Natural killer cell (primary cell): ENCODE results near the gene SPAG16. TPM values are rescaled to one million over a fixed set of nuclear protein-coding genes. Genes with fewer than 3 reads are reported as not detected.

ENCODE experiments used
- ATAC-seq, 3 donors: fragments of 150-1000 bp in 2 of 3; fragments of 200-7000 bp in 1 of 3; cut with Tn5 transposase; 1 replicate in 1 of 3; 2 replicates in 2 of 3; pipeline ENCODE4 v1.10.0; 2021; ENCODE audit warnings: mild to moderate bottlenecking in 2 of 3, moderate library complexity in 2 of 3
- DNase-seq, 2 donors: peaks; one replicate each; pipeline versions ENCODE4 v3.0.0 to v3.0.0-alpha.2; 2013 to 2021; ENCODE audit warnings: mixed read lengths in 1 of 2
- H3K27ac ChIP-seq: one replicate; pipeline ENCODE4 v1.5.1; 2013; ENCODE audit warnings: mild to moderate bottlenecking, low read length
- H3K27me3 ChIP-seq: one replicate; pipeline ENCODE4 v1.6.1; 2013; ENCODE audit warnings: low read length; ENCODE audit not compliant: control insufficient read depth, insufficient read depth
- H3K36me3 ChIP-seq: one replicate; pipeline ENCODE4 v1.6.1; 2013; ENCODE audit warnings: low read length; ENCODE audit not compliant: control insufficient read depth, insufficient read depth
- H3K4me1 ChIP-seq: one replicate; pipeline ENCODE4 v1.6.1; 2013; ENCODE audit warnings: low read length; ENCODE audit not compliant: control insufficient read depth, insufficient read depth
- H3K4me3 ChIP-seq: one replicate; pipeline ENCODE4 v1.5.1; 2013; ENCODE audit warnings: low read length
- H3K9me3 ChIP-seq: one replicate; pipeline ENCODE4 v1.6.1; 2013; ENCODE audit warnings: low read length; ENCODE audit not compliant: control insufficient read depth, insufficient read depth
- H3K27ac Mint-ChIP-seq, 2 donors: one replicate each; pipeline ENCODE4 v1.8.0; 2022; ENCODE audit warnings: mild to moderate bottlenecking in 2 of 2, mixed read lengths in 2 of 2, moderate library complexity in 1 of 2
- H3K27me3 Mint-ChIP-seq, 2 donors: one replicate each; pipeline ENCODE4 v1.8.0; 2022; ENCODE audit warnings: low read depth in 2 of 2, mixed read lengths in 2 of 2
- H3K36me3 Mint-ChIP-seq: one replicate; pipeline ENCODE4 v1.8.0; 2022; ENCODE audit warnings: mixed read lengths
- H3K4me1 Mint-ChIP-seq, 2 donors: one replicate each; pipeline ENCODE4 v1.8.0; 2022; ENCODE audit warnings: mixed read lengths in 2 of 2
- H3K4me3 Mint-ChIP-seq: one replicate; pipeline ENCODE4 v1.8.0; 2022; ENCODE audit warnings: mild to moderate bottlenecking, moderate library complexity, mixed read lengths
- H3K9me3 Mint-ChIP-seq, 2 donors: one replicate each; pipeline ENCODE4 v1.8.0; 2022; ENCODE audit warnings: mixed read lengths in 2 of 2
- whole genome bisulfite sequencing: methylation state at CpG from one replicate; pipeline ENCODE4 v1.1.7; 2013; ENCODE audit warnings: missing lambda C conversion rate; ENCODE audit not compliant: insufficient coverage; 5-methylcytosine and 5-hydroxymethylcytosine counted together
- intact Hi-C: fragments of 100-400 bp; cut with micrococcal nuclease; formaldehyde crosslinking; loops from one replicate; pipeline ENCODE4 v1.14.2; 2022
- total RNA-seq, 4 donors: library from RNA; stranded (reverse); fragments of 120-200 nt in 1 of 4; gene quantifications; one replicate each; pipeline versions ENCODE4 v1.2.3 to v1.2.4, GENCODE V29; 2013 to 2022
- TF ChIP-seq, protein P1 (sequence below): fragments of 200-600 bp; IDR thresholded peaks from one replicate; pipeline ENCODE4 v1.8.0; 2022; ENCODE audit warnings: antibody characterized with exemption

The SPAG16 gene
- total RNA-seq, 3 donors from 2014 or later (not counting 1 experiment from before 2014, with no cell fraction given), result 3.5 to 5.8 (median 4.0) TPM

DNA sequence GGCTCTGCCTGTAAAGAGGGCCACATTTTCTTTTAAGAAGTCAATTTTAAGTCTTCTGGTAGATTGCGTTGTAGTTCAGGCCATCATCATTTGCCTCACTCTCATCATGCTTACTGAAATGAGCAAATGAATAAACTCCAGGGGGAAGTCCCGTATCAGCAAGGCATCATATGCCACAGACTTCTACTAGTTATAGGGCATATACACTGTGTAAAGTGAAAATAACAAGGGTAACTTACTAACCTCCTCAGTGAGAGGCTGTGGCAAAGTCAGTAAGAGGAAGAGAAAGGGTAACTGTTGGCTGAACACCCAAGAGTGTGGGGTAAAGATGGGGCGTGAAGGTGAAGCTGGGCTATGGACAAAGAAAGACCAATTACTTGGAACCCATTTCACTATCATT lies 456.2 kb downstream of the SPAG16 start:
- H3K36me3 Mint-ChIP-seq, result no peaks in the 10 kb centered on the region
- H3K27ac ChIP-seq, result no peak overlapping the region
- no peak overlapping the region for H3K27ac Mint-ChIP-seq
- intact Hi-C loops, result no loop called here
- no peaks in the 10 kb centered on the region for H3K9me3 ChIP-seq
- no peak overlapping the region for H3K4me3 Mint-ChIP-seq
- H3K27me3 Mint-ChIP-seq, result no peaks in the 10 kb centered on the region
- no peaks in the 10 kb centered on the region for H3K27me3 ChIP-seq
- ATAC-seq (no peak), DNase-seq (no peak)
- H3K4me1 Mint-ChIP-seq, result no peaks in the 10 kb centered on the region
- H3K4me1 ChIP-seq, result no peaks in the 10 kb centered on the region
- no peak overlapping the region for H3K4me3 ChIP-seq
- no peaks in the 10 kb centered on the region for H3K36me3 ChIP-seq
- H3K9me3 Mint-ChIP-seq, result peaks cover 0 to 2% of the 10 kb centered on the region in 2 donors
- TF ChIP-seq, protein P1, sequence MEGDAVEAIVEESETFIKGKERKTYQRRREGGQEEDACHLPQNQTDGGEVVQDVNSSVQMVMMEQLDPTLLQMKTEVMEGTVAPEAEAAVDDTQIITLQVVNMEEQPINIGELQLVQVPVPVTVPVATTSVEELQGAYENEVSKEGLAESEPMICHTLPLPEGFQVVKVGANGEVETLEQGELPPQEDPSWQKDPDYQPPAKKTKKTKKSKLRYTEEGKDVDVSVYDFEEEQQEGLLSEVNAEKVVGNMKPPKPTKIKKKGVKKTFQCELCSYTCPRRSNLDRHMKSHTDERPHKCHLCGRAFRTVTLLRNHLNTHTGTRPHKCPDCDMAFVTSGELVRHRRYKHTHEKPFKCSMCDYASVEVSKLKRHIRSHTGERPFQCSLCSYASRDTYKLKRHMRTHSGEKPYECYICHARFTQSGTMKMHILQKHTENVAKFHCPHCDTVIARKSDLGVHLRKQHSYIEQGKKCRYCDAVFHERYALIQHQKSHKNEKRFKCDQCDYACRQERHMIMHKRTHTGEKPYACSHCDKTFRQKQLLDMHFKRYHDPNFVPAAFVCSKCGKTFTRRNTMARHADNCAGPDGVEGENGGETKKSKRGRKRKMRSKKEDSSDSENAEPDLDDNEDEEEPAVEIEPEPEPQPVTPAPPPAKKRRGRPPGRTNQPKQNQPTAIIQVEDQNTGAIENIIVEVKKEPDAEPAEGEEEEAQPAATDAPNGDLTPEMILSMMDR, result no peak
- WGBS, result 100% methylated on average over 1 of the region's 3 CpGs

DNA sequence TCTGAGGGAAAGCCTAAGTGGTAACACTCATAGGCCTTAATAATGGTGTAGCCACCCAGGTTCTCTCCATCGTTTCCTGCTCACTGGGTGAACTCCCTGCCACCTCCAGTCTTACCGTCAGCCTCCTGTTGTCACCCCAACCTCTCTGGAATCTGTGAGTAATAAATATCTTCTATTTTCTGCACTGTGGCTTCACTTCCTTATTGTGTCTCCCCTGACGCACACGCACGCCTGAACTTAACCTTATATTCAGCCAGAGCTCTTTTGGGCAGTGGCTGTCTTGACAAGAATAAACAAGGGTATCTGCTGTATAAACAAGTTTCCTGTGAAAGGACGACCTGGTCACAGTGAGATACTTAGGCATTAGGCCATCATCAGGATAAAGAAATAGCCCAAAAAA lies 467.2 kb downstream of the SPAG16 start:
- Mint-ChIP-seq H3K4me3 (no peak overlapping the region), H3K27ac (no peak overlapping the region), H3K4me1 (no peaks in the 10 kb centered on the region), H3K27me3 (no peaks in the 10 kb centered on the region), H3K36me3 (no peaks in the 10 kb centered on the region), H3K9me3 (no peaks in the 10 kb centered on the region)
- 76% methylated on average over 6 of the region's 6 CpGs for WGBS
- no peaks in the 10 kb centered on the region for H3K9me3 ChIP-seq
- H3K27me3 ChIP-seq, result no peaks in the 10 kb centered on the region
- TF ChIP-seq, protein P1, result no peak
- no peak for DNase-seq
- H3K4me1 ChIP-seq, result no peaks in the 10 kb centered on the region
- no peaks in the 10 kb centered on the region for H3K36me3 ChIP-seq
- intact Hi-C loops, result no loop called here
- ATAC-seq, result no peak
- no peak overlapping the region for H3K4me3 ChIP-seq
- no peak overlapping the region for H3K27ac ChIP-seq

DNA sequence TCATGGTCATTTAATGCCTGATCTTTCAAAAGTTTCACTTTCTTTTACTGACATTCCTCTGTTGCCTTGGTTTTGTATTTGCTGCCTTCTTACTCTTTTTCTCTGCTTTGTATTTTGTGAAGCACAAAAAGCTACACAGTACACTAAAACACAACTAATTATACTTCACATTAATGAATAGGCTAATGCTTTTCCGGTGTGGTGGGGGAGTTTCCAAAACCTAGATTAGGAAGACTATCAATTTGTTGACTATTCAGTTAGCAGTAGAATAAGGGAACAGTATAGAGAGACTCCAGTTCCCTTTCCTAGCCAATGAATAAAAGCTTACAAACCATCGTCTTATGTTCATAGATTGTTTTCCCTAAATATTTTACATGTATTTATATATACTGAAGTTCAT lies 468.3 kb downstream of the SPAG16 start:
- Histone ChIP-seq H3K27ac (no peak overlapping the region), H3K4me3 (no peak overlapping the region), H3K9me3 (no peaks in the 10 kb centered on the region), H3K4me1 (no peaks in the 10 kb centered on the region), H3K36me3 (no peaks in the 10 kb centered on the region), H3K27me3 (no peaks in the 10 kb centered on the region)
- H3K27ac Mint-ChIP-seq, result no peak overlapping the region
- H3K36me3 Mint-ChIP-seq, result no peaks in the 10 kb centered on the region
- no peaks in the 10 kb centered on the region for H3K9me3 Mint-ChIP-seq
- TF ChIP-seq, protein P1, result no peak
- DNase-seq (no peak), ATAC-seq (no peak)
- no CpG with 5 or more reads among the region's 2 CpGs for WGBS
- no peaks in the 10 kb centered on the region for H3K4me1 Mint-ChIP-seq
- H3K27me3 Mint-ChIP-seq, result no peaks in the 10 kb centered on the region
- intact Hi-C loops, result no loop called here
- no peak overlapping the region for H3K4me3 Mint-ChIP-seq

DNA sequence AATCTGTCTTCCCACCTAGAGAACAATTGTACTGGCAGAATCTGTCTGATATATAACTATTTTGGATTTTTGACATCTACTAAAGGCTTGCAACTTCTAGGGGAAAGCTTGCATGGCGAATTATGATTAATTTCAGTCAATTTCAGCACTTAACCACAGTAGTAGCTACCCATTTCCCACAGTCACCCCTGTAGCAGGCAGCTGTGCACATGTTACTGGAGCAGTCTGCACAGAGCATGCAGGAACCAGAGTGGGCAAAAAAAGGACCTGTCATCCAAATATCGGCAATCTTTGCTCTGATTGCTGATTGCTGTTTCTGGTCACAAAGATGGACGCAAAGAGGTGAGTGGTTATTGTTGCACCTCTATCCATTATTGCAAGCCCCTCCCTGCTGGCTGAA lies 473.3 kb downstream of the SPAG16 start:
- no peak overlapping the region for H3K27ac ChIP-seq
- Mint-ChIP-seq H3K36me3 (no peaks in the 10 kb centered on the region), H3K27ac (no peak overlapping the region), H3K9me3 (peaks cover 7 to 9% of the 10 kb centered on the region in 2 donors), H3K27me3 (no peaks in the 10 kb centered on the region), H3K4me3 (no peak overlapping the region), H3K4me1 (no peaks in the 10 kb centered on the region)
- no peaks in the 10 kb centered on the region for H3K27me3 ChIP-seq
- no peak overlapping the region for H3K4me3 ChIP-seq
- intact Hi-C loops, result no loop called here
- ATAC-seq (no peak), DNase-seq (no peak)
- 82% methylated on average over 3 of the region's 3 CpGs for WGBS
- no peaks in the 10 kb centered on the region for H3K9me3 ChIP-seq
- no peaks in the 10 kb centered on the region for H3K4me1 ChIP-seq
- H3K36me3 ChIP-seq, result no peaks in the 10 kb centered on the region
- TF ChIP-seq, protein P1, result no peak
